ENCODE measurements around the gene TRMU.
A peak's percentile ranks its signal among the peaks of the same experiment; 100 is the strongest.

TRMU gene

GRCh38 chr22:46354993-46355305, 19.4 kb downstream of the TRMU start:
- no peak overlapping the region for H3K27ac Mint-ChIP-seq
- no peak for DNase-seq
- H3K4me3 Mint-ChIP-seq, result no peak overlapping the region
- no peaks in the 10 kb centered on the region for H3K27me3 Mint-ChIP-seq
- H3K9me3 Mint-ChIP-seq, result no peaks in the 10 kb centered on the region
- ATAC-seq, result no peak
- peaks cover 27% of the 10 kb centered on the region for H3K36me3 Mint-ChIP-seq (ENCODE audit: low read depth)
- peaks cover 3% of the 10 kb centered on the region for H3K4me1 Mint-ChIP-seq

GRCh38 chr22:46355369-46355995, 20.0 kb downstream of the TRMU start:
- ATAC-seq (peak; percentile 31), DNase-seq (peak; percentile 69)
- H3K4me3 Mint-ChIP-seq, result no peak overlapping the region
- peaks cover 27% of the 10 kb centered on the region for H3K36me3 Mint-ChIP-seq (ENCODE audit: low read depth)
- H3K4me1 Mint-ChIP-seq, result peaks cover 3% of the 10 kb centered on the region
- no peak overlapping the region for H3K27ac Mint-ChIP-seq
- H3K27me3 Mint-ChIP-seq, result no peaks in the 10 kb centered on the region
- H3K9me3 Mint-ChIP-seq, result no peaks in the 10 kb centered on the region

- Mint-ChIP-seq H3K27me3 (no peaks in the 10 kb centered on the region), H3K27ac (no peak overlapping the region), H3K4me1 (peaks cover 3% of the 10 kb centered on the region), H3K9me3 (no peaks in the 10 kb centered on the region), H3K4me3 (no peak overlapping the region), H3K36me3 (ENCODE audit: low read depth) (peaks cover 24% of the 10 kb centered on the region)
- ATAC-seq (no peak), DNase-seq (no peak)
Measured at GRCh38 chr22:46355996-46356471, 20.5 kb downstream of the TRMU start.

- no peaks in the 10 kb centered on the region for H3K9me3 Mint-ChIP-seq
- peaks cover 24% of the 10 kb centered on the region for H3K36me3 Mint-ChIP-seq (ENCODE audit: low read depth)
- peaks cover 3% of the 10 kb centered on the region for H3K4me1 Mint-ChIP-seq
- H3K27ac Mint-ChIP-seq, result no peak overlapping the region
- ATAC-seq (no peak), DNase-seq (no peak)
- H3K4me3 Mint-ChIP-seq, result no peak overlapping the region
- no peaks in the 10 kb centered on the region for H3K27me3 Mint-ChIP-seq
Measured at GRCh38 chr22:46356496-46357480, 21.3 kb downstream of the TRMU start.

GRCh38 chr22:46357711-46358520, 22.4 kb downstream of the TRMU start:
- Mint-ChIP-seq H3K4me1 (no peaks in the 10 kb centered on the region), H3K36me3 (ENCODE audit: low read depth) (peaks cover 15% of the 10 kb centered on the region), H3K9me3 (no peaks in the 10 kb centered on the region), H3K4me3 (no peak overlapping the region), H3K27me3 (no peaks in the 10 kb centered on the region), H3K27ac (no peak overlapping the region)
- DNase-seq (no peak), ATAC-seq (no peak)

GRCh38 chr22:46358766-46359165, 23.3 kb downstream of the TRMU start:
- DNase-seq (no peak), ATAC-seq (no peak)
- H3K4me3 Mint-ChIP-seq, result no peak overlapping the region
- no peaks in the 10 kb centered on the region for H3K4me1 Mint-ChIP-seq
- H3K27ac Mint-ChIP-seq, result no peak overlapping the region
- no peaks in the 10 kb centered on the region for H3K27me3 Mint-ChIP-seq
- no peaks in the 10 kb centered on the region for H3K9me3 Mint-ChIP-seq
- H3K36me3 Mint-ChIP-seq (ENCODE audit: low read depth), result peaks cover 11% of the 10 kb centered on the region

- no peak overlapping the region for H3K27ac Mint-ChIP-seq
- peaks cover 9% of the 10 kb centered on the region for H3K36me3 Mint-ChIP-seq (ENCODE audit: low read depth)
- no peak for DNase-seq
- H3K4me3 Mint-ChIP-seq, result no peak overlapping the region
- no peaks in the 10 kb centered on the region for H3K27me3 Mint-ChIP-seq
- no peaks in the 10 kb centered on the region for H3K4me1 Mint-ChIP-seq
- H3K9me3 Mint-ChIP-seq, result no peaks in the 10 kb centered on the region
- ATAC-seq, result no peak
Measured at GRCh38 chr22:46359362-46359761, 23.8 kb downstream of the TRMU start.

GRCh38 chr22:46360097-46360496, 24.6 kb downstream of the TRMU start:
- Mint-ChIP-seq H3K4me1 (no peaks in the 10 kb centered on the region), H3K9me3 (no peaks in the 10 kb centered on the region), H3K27ac (no peak overlapping the region), H3K4me3 (no peak overlapping the region), H3K36me3 (ENCODE audit: low read depth) (peaks cover 9% of the 10 kb centered on the region), H3K27me3 (no peaks in the 10 kb centered on the region)
- no peak for ATAC-seq
- DNase-seq, result no peak

GRCh38 chr22:46360891-46361290, 25.4 kb downstream of the TRMU start:
- ATAC-seq (no peak), DNase-seq (no peak)
- H3K36me3 Mint-ChIP-seq (ENCODE audit: low read depth), result peaks cover 5% of the 10 kb centered on the region
- H3K4me1 Mint-ChIP-seq, result no peaks in the 10 kb centered on the region
- H3K4me3 Mint-ChIP-seq, result no peak overlapping the region
- H3K27ac Mint-ChIP-seq, result no peak overlapping the region
- no peaks in the 10 kb centered on the region for H3K9me3 Mint-ChIP-seq
- no peaks in the 10 kb centered on the region for H3K27me3 Mint-ChIP-seq

- H3K27ac Mint-ChIP-seq, result no peak overlapping the region
- no peak overlapping the region for H3K4me3 Mint-ChIP-seq
Measured at GRCh38 chr22:46361826-46362202, 26.3 kb downstream of the TRMU start.

GRCh38 chr22:46362203-46362933, 26.9 kb downstream of the TRMU start:
- H3K9me3 Mint-ChIP-seq, result no peaks in the 10 kb centered on the region
- peaks cover 4% of the 10 kb centered on the region for H3K36me3 Mint-ChIP-seq (ENCODE audit: low read depth)
- DNase-seq (no peak), ATAC-seq (no peak)
- H3K27ac Mint-ChIP-seq, result no peak overlapping the region
- no peaks in the 10 kb centered on the region for H3K4me1 Mint-ChIP-seq
- no peak overlapping the region for H3K4me3 Mint-ChIP-seq
- H3K27me3 Mint-ChIP-seq, result no peaks in the 10 kb centered on the region

More at GRCh38 chr22:46361826-46362202, 26.3 kb downstream of the TRMU start:
- ATAC-seq (no peak), DNase-seq (no peak)
- H3K9me3 Mint-ChIP-seq, result no peaks in the 10 kb centered on the region
- H3K36me3 Mint-ChIP-seq (ENCODE audit: low read depth), result peaks cover 5% of the 10 kb centered on the region
- no peaks in the 10 kb centered on the region for H3K27me3 Mint-ChIP-seq
- H3K4me1 Mint-ChIP-seq, result no peaks in the 10 kb centered on the region

GRCh38 chr22:46362934-46363515, 27.5 kb downstream of the TRMU start:
- H3K27ac Mint-ChIP-seq, result no peak overlapping the region
- no peaks in the 10 kb centered on the region for H3K4me1 Mint-ChIP-seq
- H3K4me3 Mint-ChIP-seq, result no peak overlapping the region
- H3K27me3 Mint-ChIP-seq, result no peaks in the 10 kb centered on the region
- H3K9me3 Mint-ChIP-seq, result no peaks in the 10 kb centered on the region
- H3K36me3 Mint-ChIP-seq (ENCODE audit: low read depth), result peaks cover 3% of the 10 kb centered on the region
- no peak for DNase-seq
- no peak for ATAC-seq

GRCh38 chr22:46363611-46364321, 28.3 kb downstream of the TRMU start:
- ATAC-seq, result no peak
- H3K27ac Mint-ChIP-seq, result no peak overlapping the region
- peaks cover 3% of the 10 kb centered on the region for H3K36me3 Mint-ChIP-seq (ENCODE audit: low read depth)
- DNase-seq, result no peak
- no peaks in the 10 kb centered on the region for H3K4me1 Mint-ChIP-seq
- H3K9me3 Mint-ChIP-seq, result no peaks in the 10 kb centered on the region
- H3K27me3 Mint-ChIP-seq, result no peaks in the 10 kb centered on the region
- H3K4me3 Mint-ChIP-seq, result no peak overlapping the region
